ENCODE data around the gene SH3PXD2A.

SH3PXD2A gene

DNA sequence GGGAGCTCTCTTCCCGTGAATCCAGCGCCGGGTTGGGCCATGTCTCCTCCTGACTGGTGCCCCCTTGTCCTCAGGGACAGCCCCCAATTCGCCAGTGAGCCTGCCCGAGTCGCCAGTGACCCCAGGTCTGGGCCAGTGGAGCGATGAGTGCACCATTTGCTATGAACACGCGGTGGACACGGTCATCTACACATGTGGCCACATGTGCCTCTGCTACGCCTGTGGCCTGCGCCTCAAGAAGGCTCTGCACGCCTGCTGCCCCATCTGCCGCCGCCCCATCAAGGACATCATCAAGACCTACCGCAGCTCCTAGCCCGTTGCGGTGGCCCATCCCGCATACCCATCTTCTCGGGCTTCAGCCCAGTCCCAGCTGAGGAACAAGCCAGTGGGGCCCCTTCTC, 265.3 kb downstream of the SH3PXD2A start:
- FAIRE-seq, result no peak

DNA sequence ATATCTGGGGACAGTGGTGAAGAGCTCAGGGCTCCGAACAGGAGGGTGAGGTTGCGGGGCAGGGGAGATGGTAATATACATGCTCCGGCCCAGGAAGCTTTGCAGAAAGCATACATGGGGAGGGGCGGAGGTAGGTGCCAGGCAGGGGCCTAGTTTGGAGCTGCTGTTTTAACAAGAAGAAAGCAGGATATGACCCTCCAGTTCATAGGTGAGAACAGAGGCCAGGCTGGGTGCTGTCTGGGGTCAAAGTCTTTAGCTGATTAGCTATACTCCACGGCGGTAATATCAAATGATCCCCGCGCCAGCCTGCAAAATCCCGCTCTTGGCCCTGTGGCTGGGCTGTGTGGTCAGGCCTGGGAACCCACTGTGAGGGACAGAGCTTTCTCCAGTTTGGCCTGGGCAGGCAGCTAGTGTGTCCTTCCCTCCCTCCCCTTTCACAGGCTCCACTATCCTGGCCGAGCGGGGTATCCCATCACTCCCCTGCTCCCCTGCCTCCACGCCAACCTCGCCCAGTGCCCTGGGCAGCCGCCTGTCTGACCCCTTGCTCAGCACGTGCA, 266.2 kb downstream of the SH3PXD2A start:
- FAIRE-seq, result no peak

DNA sequence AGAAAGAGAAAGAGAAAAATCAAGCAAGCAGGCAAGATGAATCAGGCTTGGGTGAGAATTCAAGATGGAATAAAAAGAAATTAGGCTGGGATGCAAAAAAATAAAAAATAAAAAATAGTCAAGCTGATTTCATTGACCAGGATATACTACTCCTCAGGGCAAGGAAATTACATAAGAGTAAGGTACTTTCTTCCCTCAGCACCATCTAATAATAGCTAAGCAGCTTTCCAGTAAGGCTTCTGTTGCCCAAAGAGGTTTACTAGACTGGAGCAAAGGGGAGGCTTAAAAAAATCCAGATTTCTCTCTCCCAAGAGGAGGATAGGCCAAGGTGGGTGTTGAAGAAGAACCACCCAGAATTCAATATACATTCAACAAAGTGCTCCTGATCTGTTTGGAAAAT, 268.3 kb downstream of the SH3PXD2A start:
- no peak for FAIRE-seq

DNA sequence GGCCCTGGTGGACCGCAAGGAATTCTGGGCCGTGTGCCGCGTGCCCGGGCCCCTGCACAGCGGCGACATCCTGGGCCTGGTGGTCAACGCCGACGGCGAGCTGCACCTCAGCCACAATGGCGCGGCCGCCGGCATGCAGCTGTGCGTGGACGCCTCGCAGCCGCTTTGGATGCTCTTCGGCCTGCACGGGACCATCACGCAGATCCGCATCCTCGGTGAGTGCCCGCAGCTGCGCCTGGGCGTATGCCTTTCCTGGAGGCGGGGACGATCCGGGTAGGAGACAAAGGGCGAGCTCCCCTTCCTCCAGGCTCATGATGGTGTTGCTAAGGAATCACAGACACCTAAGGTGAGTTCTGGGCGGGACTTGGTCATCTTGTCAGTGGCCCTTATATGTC, 270.4 kb downstream of the SH3PXD2A start:
- no peak for FAIRE-seq

DNA sequence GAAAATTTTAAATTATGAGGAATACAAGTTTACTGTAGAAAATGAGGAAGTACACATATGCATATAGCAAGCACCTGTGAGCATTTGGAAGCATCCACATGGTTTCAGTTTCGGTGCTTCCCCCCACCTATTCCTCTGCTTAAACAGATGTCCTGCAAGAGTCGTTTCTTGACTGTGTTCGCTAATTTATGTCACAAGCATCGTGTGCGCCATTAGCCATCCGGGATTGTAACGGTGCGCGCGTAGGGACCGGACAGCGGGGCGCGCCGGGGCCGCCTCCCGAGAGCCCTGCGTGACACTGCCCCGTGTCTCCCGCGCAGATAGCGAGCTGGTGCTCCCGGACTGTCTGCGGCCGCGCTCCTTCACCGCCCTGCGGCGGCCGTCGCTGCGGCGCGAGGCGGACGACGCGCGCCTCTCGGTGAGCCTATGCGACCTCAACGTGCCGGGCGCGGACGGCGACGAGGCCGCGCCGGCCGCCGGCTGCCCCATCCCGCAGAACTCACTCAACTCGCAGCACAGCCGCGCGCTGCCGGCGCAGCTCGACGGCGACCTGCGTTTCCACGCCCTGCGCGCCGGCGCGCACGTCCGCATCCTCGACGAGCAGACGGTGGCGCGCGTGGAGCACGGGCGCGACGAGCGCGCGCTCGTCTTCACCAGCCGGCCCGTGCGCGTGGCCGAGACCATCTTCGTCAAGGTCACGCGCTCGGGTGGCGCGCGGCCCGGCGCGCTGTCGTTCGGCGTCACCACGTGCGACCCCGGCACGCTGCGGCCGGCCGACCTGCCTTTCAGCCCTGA, 271.0 kb downstream of the SH3PXD2A start:
- no peak for FAIRE-seq

DNA sequence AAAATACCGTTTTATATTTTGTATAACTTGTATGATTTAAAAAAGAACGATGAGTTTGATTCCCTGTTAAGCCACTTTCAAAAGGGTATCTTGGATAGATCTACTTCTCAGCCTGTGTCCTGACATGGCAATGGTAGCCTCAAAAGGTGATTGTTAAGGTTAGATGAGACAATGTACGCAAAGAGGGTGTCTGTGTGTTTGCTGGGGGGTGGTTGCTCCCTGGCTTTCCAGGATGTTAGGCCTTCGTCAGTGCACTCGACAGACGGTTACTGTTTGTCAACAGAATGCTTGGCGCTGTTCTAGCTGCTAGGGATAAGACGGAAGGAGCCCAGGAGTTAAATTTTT, 271.5 kb downstream of the SH3PXD2A start:
- FAIRE-seq, result no peak

DNA sequence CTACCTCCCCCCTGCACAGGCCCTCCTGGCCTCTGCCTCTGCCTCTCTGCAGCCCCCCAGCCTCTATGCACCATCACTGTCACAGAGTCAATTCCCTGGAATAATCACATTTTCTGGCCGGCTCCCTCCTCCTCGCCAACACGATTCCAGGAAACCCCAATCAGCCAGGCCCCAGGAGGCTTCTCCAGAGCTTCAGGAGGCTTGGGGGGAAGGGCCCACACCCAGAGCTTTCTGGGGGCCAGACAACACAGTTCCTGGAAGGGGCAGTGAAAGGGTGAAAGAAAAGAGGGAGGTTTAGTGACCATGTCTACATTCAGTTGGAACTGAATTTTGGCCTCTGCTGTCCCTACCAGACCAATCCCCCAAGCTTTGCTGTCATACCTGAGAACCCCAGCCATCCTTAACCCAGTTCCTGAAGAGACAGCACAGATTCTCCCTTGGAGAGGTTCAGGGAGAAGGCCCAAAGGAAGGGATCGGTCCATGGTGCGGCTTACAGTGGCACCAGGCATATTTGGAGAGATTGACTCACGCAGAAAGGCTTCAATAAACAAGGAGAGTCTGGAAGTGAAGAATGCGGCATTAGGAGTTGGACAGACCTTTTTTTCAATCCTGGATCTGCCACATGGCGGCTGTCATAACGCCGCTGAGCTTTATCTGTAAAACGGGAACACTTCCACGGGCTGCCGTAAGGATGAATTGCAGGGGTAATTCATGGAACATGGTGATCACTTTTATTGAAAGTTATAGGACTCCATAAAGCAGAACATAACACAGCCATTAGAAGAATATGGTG, 272.8 kb downstream of the SH3PXD2A start:
- no peak for FAIRE-seq

DNA sequence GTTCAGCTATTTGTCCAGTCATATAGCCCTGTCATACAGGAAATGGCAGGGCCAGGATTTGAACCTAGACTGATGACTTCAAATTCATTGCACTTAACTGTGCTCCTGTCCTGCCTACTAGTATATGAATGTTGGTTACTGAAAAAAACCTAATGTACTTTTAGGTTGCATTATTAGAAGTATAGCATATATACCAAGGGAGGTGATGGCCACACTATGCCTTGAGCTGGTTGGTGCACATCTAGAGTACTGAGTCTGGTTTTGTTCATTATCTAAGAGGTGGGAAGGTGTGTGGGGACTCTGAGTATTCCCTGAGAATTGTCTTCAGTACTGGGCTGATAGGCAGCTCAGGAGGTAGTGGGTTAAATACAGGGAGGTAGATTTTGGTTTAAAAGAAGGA, 273.9 kb downstream of the SH3PXD2A start:
- FAIRE-seq, result no peak

DNA sequence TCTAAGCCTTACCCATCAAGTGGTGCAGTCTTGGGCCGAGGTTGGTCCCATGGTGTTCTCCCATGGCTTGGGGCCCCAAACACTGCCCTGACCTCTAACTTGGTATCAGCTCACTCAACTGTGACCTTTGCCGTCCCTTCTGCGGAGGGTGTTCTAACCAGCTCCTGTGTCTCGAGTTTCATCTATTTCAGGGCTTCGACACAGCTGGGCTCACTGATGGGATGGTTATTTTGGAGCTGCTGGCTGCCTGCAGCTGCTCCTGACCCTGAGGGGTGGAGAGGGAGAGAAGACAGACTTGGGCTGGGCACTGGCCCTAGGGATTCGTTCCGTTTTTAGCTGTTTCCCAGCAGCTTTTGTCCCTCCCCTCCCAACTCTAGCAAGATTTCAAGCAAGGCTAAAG, 274.9 kb downstream of the SH3PXD2A start:
- no peak for FAIRE-seq

DNA sequence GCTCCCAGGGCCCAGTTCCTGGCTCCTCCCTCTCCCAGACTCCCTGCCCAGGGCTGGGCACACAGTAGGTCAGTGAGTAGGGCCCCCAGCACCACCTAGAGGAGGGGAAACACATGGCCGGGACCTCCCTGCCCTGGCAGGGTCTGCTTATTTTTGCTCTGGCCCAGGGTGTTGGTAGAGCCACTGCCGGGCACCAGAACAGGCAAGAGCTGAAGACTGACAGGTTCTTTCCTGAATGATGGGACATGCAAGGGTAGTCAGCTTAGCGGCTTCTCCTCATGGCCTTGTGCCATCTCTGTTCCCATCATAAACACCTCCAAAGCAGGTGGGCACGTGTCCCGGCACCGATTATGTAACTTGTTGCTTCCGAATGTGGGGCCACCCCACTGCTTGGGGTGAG, 275.4 kb downstream of the SH3PXD2A start:
- FAIRE-seq, result no peak

DNA sequence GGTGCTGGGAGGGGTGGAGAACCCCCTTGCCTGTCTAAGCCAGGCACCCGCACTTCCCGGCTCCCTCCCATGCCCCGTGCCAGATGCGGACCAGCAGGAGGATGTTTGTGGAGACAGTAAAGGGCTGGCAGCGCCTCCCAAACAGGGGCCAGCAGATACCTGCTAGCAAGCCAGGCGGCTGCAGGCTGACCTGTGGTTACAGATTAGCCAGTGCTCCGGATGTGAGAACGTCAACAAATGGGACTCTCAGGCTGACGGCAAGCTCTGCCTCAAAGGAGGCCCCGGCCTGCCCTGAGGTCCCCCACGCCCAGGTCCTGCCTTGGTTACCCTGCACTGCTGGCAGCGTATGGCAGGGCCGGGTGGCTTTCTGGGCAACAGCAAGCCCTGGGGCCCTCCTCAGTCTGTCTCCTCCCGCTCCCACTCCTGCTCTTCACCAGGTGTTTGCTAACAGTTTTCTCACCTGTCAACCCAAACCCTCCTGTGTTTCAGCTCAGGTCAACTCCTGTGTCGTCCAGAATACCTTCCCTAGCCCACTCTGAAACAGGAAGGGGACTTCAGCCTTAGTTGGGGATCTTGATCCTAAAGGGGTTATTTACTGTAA, 276.5 kb downstream of the SH3PXD2A start:
- FAIRE-seq, result no peak

DNA sequence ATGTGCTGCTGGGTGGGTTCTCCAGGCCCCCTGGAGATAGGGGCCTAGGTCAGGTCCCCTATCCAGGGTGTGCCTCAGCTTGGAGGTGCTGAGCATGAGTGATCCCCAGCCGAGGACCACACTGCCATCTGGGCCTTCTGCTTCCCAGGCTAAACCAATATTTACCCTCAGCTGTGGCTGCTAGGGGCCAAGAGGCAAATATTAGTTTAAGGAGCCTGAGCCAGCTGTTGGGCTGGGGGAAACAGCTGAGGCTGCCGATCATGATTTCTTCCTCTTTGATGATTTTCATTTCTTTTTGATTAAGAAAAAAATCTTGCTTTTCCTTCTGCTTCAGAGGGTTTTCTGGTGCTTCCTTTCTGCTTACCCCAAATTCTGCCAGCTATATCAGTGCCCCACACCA, 278.5 kb downstream of the SH3PXD2A start:
- no peak for FAIRE-seq

DNA sequence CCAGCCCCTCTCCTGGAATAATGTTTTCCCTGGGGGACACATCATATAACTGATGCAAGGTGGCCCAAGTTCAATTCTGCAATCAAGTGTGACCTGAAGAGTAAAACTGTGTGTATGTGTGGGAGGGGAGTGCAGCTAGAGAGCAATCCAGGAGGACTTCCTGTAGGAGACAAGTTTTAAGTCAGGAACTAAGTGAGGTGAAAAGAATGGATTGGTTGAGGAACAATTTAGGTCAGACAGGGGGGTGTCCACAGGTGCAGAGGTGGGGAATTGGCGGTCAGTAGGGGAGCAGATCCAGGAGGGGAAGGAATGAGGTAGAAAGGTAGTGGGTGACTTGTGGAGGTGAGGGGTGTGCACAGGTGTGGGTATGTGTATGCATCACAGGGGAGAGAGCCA, 279.3 kb downstream of the SH3PXD2A start:
- no peak for FAIRE-seq

DNA sequence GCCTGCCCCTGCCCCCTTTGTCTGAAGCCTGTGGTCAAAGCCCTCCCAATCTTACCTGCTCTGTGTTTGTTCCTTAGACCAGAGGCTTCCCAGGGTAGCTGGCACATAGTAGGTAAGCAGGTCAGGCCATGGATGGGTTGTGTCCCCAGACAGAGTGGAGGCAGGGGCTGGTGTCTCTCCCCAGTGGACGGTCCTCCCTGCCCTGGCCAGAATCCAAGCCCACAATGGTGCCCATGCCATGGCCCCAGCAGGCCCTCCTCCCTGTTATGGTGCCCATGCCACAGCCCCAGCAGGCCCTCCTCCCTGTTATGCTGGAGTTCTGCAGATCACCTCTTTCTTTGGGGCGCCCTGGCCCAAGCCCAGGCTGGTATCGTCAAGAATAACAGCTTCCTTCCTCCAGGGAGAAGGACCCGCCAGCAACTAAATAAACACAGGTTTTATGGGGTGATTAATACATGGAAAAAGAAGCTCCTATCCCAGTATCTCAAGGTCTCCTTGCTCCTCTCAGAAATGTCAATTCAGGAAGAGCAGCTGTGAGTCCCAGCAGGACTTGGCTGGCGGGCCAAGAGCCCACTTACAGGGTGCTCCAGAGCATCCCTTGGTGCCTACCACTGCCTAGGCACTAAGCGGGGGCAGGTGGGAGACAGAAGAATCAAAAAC, 279.8 kb downstream of the SH3PXD2A start:
- FAIRE-seq, result no peak

DNA sequence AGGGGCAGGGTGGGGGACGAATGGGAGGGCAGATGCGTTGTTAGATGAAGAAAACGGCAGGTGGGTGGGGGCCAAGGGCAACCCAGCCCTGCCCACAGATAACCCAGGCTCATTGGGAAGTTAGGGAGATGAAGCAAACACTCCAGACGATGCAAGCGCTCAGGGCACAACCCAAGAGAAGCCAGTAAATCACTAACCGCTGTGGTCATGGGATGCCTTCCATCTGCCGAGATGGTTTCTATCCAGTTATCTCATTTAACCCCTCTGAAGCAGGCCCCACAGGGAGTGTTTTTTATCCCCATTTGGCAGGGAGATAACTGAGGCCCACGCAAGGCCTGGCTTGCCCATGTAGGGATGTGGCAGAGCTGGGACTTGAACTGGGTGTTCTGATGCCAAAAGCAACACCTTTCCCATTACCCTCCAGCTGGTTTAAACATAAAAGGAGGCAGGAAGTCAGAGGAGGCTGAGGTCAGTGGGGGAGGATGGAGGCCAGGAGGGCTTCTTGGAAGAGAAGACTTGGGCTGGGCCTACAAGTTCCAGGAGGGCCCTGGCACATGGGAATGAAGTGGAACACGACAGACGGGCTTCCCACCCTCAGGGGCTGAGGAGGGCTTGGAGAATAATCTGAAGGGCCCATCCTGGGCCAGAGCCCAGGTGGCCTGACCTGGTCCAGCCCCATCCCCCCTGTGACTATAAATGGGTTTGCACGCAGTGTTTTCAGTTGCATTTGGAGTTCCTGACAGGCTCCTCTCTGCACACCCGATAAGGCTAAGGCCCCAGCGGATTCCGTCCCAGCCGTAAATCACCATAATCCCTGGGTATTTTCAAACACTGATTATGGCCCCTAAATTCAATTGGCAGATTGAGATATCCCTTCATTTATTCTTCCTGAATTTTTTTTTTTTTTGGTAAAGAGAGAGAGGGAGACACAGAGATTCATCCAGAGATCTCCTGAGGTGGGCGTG, 281.0 kb downstream of the SH3PXD2A start:
- FAIRE-seq, result no peak

DNA sequence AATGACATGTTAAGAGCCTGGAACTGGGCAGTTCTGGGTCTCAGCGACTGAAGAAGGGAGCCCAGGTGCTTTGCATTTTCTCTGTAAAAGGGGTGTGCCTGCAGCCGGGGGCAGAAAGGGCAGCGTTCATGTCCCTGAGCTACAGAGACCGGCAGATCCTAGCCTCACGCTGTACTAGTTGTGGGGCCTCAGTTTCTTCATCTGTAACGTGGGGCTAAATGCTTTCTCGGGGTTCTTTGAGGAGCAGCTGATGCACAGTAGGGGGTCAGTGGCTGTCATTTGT, 282.2 kb downstream of the SH3PXD2A start:
- FAIRE-seq, result no peak

DNA sequence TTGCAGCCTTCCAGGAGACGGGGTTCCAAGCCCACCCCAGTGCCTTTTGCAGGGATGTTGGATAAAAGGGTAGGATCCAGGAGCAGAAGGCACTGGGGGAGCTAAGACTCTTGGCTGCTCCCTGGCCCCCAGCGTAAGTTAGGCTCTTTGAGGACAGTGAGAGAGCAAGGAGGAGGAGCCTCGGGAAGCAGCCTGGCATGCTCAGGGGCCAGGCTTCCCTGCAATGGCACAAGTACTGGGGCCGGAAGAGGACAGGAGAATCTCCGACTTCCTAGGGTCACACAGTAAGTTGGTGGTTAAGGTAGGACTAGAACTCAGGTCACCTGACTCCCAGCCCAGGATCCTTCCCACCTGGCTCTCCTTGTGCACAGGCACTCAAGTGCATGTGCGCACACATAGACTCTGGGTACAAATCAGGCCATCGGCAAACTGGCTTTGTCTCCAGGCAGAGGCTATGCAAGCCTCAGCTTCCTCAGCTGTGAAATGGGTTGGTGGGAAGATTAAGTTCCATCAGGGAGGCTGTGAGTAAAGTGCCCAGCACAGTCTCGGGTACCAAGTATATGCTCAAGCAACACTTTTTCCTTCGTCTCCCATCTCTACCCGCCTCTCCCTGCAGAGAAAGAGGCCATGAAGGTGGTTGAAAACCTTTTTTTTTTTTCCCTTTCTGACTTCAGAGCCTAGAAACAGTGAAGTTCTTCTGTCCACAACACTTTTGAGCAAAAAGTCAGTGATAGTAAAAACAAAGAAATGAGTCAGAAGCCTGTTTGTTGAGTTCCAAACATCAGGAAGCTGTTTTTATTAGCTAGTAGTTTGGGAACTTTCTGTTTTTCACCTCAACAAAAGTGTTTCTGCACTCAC, 282.8 kb downstream of the SH3PXD2A start:
- no peak for FAIRE-seq

DNA sequence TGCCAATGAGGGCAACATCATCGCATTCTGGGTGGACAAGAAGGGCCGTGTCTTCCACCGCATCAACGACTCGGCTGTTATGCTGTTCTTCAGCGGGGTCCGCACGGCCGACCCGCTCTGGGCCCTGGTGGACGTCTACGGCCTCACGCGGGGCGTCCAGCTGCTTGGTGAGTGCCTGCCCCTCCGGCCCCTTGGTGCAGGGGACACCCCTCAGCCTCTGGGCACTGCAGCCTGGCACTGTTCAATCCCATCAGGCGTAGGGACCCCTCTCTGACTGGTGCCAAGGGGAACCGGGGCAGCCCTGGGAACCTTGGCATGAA, 283.8 kb downstream of the SH3PXD2A start:
- no peak for FAIRE-seq

DNA sequence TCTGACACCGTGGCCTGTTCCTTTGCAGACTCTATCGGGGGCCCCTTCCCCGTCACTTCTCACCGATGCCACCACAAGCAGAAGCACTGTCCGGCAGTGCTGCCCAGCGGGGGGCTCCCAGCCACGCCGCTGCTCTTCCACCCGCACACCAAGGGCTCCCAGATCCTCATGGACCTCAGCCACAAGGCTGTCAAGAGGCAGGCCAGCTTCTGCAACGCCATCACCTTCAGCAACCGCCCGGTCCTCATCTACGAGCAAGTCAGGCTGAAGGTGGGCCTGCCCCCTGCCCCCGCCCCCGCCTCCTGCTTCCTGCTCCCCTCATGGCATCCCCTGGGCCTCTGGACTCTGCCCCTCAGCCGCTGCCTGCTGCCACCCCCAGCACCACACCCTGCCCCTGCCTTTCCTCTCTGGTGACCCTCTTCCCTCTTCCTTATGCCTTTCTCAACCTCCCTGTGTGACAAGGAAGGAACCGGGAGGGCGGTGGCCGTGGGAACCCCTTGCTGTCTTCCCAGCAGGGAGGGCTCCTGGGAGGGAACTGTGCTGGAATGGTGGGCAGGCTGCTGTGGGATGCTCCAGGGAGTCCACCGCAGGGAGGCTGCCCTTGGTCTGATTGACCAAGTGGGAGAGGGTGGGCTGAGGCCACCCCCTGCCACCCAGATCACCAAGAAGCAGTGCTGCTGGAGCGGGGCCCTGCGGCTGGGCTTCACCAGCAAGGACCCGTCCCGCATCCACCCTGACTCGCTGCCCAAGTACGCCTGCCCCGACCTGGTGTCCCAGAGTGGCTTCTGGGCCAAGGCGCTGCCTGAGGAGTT, 284.3 kb downstream of the SH3PXD2A start:
- no peak for FAIRE-seq

DNA sequence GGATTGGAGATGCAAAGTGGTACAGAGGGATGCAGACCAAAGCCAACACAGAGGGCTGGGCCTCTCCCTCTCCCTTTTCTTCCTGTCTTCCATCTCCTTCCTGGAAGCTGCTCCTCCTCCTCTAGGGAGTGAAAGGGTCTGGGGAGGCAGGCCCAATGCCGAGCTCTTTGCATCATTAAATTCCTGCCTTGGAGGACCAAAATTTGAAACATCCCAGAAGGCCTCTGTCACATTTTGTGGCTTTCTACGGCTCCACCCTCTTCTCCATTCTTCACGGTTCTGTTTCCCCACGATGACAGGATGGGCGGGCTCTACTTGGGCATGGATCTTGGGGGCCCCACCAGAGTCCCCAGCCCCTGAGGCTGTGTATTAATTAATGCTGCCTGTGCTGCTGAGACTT, 285.5 kb downstream of the SH3PXD2A start:
- FAIRE-seq, result no peak

DNA sequence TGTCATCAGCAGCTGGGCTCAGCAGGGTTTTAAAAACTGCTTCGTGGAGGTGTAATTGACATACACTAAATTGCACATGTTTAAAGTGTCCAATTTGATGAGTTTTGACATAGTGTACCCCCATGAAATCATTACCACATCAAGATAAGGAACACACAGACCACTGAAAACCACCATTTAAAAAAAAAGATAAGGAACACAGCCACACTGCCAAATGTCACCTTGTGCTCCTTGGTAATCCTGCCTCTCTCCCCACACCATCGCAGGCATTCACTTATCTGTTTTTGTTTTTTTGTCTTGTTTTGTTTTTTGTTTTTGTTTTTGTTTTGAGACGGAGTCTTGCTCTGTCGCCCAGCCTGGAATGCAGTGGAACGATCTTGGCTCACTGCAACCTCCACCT, 286.9 kb downstream of the SH3PXD2A start:
- FAIRE-seq, result no peak
